Brain microvascular endothelial cell (primary cell): ENCODE measurements around the gene OSGIN1.

Source experiments
- DNase-seq: peaks from one replicate; pipeline ENCODE4 v3.0.0-alpha.2; 2020
- H3K27ac ChIP-seq: fragments of 250-450 bp; sonication (Bioruptor Pico); 2 replicates; pipeline ENCODE4 v1.5.1; 2020; ENCODE audit warnings: mild to moderate bottlenecking, moderate library complexity
- H3K27me3 ChIP-seq: fragments of 250-450 bp; sonication (Bioruptor Pico); replicated peaks from 2 replicates; pipeline ENCODE4 v1.5.1; 2020; ENCODE audit warnings: mild to moderate bottlenecking
- H3K36me3 ChIP-seq: fragments of 250-450 bp; sonication (Bioruptor Pico); replicated peaks from 2 replicates; pipeline ENCODE4 v1.5.1; 2020; ENCODE audit warnings: mild to moderate bottlenecking
- H3K4me3 ChIP-seq: 2 replicates; pipeline ENCODE4 v1.5.1; 2011; ENCODE audit warnings: low read depth, mild to moderate bottlenecking, control low read depth, low read length, moderate library complexity
- in situ Hi-C: cut with HindIII; loops from 2 replicates; pipeline ENCODE4 v1.10.0; 2017; ENCODE audit warnings: low sequenced_read_pairs, low pct_ligation_motif_present
- TF ChIP-seq, protein P1 (sequence below): IDR thresholded peaks from 2 replicates; pipeline ENCODE4 v1.5.1; 2011; ENCODE audit warnings: low read depth, mild to moderate bottlenecking, moderate library complexity, low read length, control low read depth, inconsistent platforms; ENCODE audit errors: missing control alignments

The OSGIN1 gene

DNA sequence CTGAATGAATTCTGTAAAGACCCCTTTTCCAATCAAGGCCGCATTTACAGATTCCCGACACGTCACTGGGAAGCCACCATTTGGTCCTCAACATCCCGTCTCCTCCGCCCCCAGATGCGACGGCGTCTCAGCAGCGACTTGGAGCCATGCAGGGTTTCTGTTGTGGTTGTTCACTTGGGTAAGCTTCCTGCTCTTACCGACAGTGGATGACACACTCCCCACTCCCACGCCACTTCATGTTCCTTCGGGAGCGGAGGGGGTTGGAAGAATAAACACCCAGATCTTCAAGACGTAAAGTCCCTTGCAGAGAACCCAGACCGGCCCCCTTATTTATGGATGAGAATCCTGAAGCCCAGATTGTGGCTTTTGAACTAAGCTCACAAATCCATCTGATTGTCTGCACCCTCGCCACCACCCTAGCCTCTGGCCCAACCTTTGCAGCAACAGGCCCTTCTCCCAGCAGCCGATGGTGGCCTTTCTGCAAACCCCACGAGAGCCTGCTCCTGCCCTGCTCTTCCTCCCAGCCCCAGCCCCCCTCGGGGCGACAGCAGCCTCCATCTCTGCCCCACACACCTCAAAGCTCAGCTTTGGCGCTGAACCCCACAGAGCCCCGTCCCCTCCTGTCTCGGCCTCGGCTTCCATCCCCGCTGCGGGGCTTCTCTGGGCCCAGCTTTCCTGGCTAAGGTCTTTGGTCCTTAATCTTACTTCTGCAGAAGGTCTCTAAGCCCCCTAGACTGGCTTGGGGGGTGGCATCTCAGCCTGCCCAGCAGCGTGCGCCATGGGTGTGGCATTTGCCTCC is 19.0 kb upstream of the OSGIN1 start:
- in situ Hi-C loops = no loop called here
- H3K27ac ChIP-seq = no peak overlapping the region
- DNase-seq = peak; percentile 35

DNA sequence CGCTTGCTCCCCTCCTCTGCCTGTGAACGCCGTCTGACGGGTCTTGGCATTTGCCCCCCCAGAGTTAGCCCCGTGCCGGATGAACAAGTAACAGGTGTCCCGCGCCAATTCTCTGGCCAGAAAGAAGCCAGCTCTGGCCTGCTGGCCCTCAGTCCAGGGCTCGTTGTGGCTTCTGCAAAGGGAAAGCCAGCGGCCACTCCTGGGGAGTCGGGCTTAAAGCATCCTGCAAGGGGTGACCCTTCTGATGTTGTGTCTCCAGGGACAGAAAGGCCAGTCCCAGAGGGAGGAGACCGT is 18.4 kb upstream of the OSGIN1 start:
- TF ChIP-seq, protein P1, sequence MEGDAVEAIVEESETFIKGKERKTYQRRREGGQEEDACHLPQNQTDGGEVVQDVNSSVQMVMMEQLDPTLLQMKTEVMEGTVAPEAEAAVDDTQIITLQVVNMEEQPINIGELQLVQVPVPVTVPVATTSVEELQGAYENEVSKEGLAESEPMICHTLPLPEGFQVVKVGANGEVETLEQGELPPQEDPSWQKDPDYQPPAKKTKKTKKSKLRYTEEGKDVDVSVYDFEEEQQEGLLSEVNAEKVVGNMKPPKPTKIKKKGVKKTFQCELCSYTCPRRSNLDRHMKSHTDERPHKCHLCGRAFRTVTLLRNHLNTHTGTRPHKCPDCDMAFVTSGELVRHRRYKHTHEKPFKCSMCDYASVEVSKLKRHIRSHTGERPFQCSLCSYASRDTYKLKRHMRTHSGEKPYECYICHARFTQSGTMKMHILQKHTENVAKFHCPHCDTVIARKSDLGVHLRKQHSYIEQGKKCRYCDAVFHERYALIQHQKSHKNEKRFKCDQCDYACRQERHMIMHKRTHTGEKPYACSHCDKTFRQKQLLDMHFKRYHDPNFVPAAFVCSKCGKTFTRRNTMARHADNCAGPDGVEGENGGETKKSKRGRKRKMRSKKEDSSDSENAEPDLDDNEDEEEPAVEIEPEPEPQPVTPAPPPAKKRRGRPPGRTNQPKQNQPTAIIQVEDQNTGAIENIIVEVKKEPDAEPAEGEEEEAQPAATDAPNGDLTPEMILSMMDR = no peak
- in situ Hi-C loops = no loop called here

More for the DNA sequence above, 19.0 kb upstream of the OSGIN1 start:
- Histone ChIP-seq H3K27me3 (no peaks in the 10 kb centered on the region), H3K36me3 (no peaks in the 10 kb centered on the region), H3K4me3 (no peak overlapping the region)
- TF ChIP-seq, protein P1 = no peak

DNA sequence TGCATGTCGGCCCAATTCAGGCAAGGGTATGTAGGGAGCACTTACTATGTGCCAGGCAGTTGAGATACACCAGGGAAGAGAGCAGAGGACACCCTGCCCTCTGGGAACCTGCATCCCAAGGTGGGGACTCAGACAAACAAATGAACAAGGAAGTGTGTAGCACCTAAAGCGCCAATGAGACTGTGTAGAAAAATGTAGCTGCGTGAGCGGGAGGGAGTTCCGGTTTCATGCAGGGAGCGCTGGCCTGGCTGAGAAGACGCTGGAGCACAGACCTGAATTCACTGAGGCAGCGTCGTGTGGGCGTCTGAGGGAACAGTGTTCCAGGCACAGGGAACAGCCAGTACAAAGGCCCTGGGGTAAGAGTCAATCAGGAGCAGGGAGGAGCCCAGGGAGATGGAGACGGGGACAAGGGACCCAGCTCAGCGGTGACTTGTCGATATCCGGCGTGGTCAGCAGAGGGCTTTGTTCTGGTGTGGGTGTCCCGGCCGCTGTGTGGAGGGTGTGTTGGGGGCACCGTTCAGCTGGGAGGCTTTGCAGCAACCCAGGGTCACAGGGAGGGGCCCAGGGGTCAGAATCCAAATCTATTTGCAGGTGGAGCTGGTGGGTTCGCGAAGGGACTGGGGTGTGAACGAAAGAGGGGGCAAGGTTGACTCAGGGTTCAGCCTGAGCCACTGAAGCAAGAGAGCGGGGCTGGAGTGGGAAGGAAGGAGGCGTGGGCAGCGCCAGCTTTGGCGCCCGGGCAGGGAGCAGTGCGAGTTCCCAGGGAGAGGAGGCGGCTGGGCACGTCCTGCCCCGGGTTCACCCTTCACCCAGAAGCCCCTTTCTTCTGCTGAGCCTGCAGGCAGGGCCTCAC is 17.8 kb upstream of the OSGIN1 start:
- in situ Hi-C loops = no loop called here
- Histone ChIP-seq H3K27ac (no peak overlapping the region), H3K27me3 (no peaks in the 10 kb centered on the region), H3K36me3 (no peaks in the 10 kb centered on the region), H3K4me3 (no peak overlapping the region)
- no peak for DNase-seq
- TF ChIP-seq, protein P1 = no peak

More for the DNA sequence above, 18.4 kb upstream of the OSGIN1 start:
- no peak for DNase-seq
- Histone ChIP-seq H3K4me3 (no peak overlapping the region), H3K36me3 (no peaks in the 10 kb centered on the region), H3K27me3 (no peaks in the 10 kb centered on the region), H3K27ac (no peak overlapping the region)

DNA sequence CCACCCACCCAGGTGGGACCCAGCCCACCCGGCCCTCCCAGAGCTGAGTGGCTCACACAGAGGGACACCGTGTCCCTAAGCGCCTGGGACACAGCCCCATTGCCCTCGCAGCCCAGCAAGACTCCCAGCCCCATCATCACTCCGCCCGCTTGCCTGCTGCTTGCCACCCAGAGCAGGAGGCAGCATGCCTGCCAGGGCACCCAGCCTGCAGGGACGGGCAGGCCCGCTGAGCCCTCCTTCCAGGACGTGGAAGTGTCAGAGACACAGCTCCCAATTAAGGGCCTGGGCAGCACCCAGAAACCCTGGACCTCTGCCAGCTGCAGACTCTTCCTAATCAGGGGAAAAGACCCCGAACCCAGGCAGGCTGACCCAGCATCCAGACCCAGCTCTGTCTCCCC is 17.2 kb upstream of the OSGIN1 start:
- H3K4me3 ChIP-seq = no peak overlapping the region
- no peak overlapping the region for H3K27ac ChIP-seq
- TF ChIP-seq, protein P1 = no peak
- DNase-seq = no peak
- in situ Hi-C loops = no loop called here
- no peaks in the 10 kb centered on the region for H3K27me3 ChIP-seq
- H3K36me3 ChIP-seq = no peaks in the 10 kb centered on the region

DNA sequence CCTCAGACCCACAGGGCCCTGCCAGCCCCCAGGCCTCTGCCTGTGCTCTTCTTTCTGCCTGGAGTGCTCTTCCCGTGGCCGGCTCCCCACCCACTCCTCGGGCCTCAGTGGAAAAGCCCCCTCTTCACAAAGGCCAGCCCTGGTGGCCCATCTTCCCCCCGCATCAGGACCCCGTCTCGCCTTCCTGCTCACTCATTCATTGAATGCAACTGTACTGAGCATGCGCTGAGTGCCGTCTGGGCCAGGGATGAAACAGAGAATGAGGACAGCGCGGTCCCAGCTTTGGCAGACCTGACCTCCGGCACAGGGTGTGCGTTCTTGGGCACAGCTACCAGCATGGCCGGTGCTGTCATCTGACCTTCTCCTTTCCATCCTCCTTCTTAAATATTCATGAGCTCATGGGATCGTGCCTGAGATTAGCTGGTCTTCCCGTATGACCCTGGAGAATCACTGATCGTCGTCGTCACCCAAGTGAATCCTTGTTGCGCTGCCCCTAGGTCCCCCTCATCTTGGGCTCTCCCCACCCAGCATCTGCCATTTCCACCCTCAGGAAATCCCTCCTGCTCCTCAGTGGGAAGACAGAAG is 16.4 kb upstream of the OSGIN1 start:
- Histone ChIP-seq H3K27ac (no peak overlapping the region), H3K36me3 (no peaks in the 10 kb centered on the region), H3K27me3 (no peaks in the 10 kb centered on the region), H3K4me3 (no peak overlapping the region)
- TF ChIP-seq, protein P1 = no peak
- in situ Hi-C loops = no loop called here
- DNase-seq = no peak
